H1 (cell line): ENCODE measurements around the gene LONRF2.

Experiments
- CTCF ChIP-seq, 3 experiments: IDR thresholded peaks; 1 replicate in 2 of 3; 2 replicates in 1 of 3; pipeline versions ENCODE4 v1.5.1 to v1.6.1; 2011; ENCODE audit warnings: low read length in 3 of 3, mild to moderate bottlenecking in 3 of 3, inconsistent platforms in 2 of 3, low read depth in 1 of 3, moderate library complexity in 1 of 3; ENCODE audit not compliant: insufficient read depth in 1 of 3; ENCODE audit errors: control extremely low read depth in 1 of 3
- EZH2 ChIP-seq: fragments of 200-600 bp; sonication (generic); IDR thresholded peaks from 2 replicates; pipeline ENCODE4 v1.7.1; 2012; ENCODE audit warnings: low read depth, mild to moderate bottlenecking, moderate library complexity, low read length, inconsistent platforms; ENCODE audit not compliant: severe bottlenecking
- HDAC2 ChIP-seq, 2 experiments: fragments of 300-600 bp in 1 of 2; sonication (generic) in 1 of 2; IDR thresholded peaks; 2 replicates each; pipeline ENCODE4 v1.6.1; 2011 to 2012; ENCODE audit warnings: low read depth in 2 of 2, low read length in 2 of 2, mild to moderate bottlenecking in 2 of 2, moderate library complexity in 2 of 2, borderline replicate concordance in 1 of 2, inconsistent platforms in 1 of 2
- JUN ChIP-seq: IDR thresholded peaks from 2 replicates; pipeline ENCODE4 v1.6.1; 2011; ENCODE audit warnings: low read depth, mild to moderate bottlenecking, improper control_type of control experiment, low read length
- POLR2AphosphoS5 ChIP-seq: IDR thresholded peaks from 2 replicates; pipeline ENCODE4 v1.6.1; 2011; ENCODE audit warnings: low read depth, low read length
- RAD21 ChIP-seq, 2 experiments: IDR thresholded peaks in 1 of 2; conservative IDR thresholded peaks in 1 of 2; 2 replicates each; pipeline ENCODE4 v1.6.1; 2011; ENCODE audit warnings: low read depth in 2 of 2, low read length in 2 of 2, improper control_type of control experiment in 1 of 2, inconsistent platforms in 1 of 2, mild to moderate bottlenecking in 1 of 2, moderate library complexity in 1 of 2
- TCF12 ChIP-seq: IDR thresholded peaks from 2 replicates; pipeline ENCODE4 v1.6.1; 2011; ENCODE audit warnings: low read depth, mild to moderate bottlenecking, low read length
- TF ChIP-seq, protein P1 (sequence below): IDR thresholded peaks from 2 replicates; pipeline ENCODE4 v1.6.1; 2012; ENCODE audit warnings: inconsistent platforms

DNA sequence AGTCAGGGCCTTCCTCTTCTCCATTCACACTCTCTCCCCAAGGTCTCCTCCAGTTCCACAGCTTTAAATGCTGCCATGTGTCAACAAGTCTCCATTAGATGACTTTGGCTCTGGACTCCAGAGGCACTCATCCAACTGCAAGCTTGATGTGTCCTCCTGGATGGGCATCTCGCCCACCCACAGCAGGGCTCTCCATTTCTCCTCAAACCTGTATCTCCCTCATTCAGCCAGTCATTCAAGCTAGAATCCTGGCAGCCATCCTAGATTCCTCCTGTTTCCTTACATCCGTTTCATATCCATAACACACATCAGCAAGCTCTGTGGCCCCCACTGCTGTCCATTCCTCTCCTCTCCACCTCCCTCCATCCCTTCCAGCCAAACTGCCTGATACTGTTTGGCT, 91.5 kb downstream of the LONRF2 start:
- no peak for TF ChIP-seq CTCF (IDR thresholded peaks at IDR 0.05; ENCODE audit: control extremely low read depth in 1 of 3, insufficient read depth in 1 of 3, low read depth in 1 of 3, low read length in 3 of 3)
- no peak for TF ChIP-seq EZH2
- TF ChIP-seq POLR2AphosphoS5 = no peak
- no peak for TF ChIP-seq RAD21 (IDR thresholded peaks at IDR 0.05 in 1 of 2, conservative IDR thresholded peaks at IDR 0.05 in 1 of 2; ENCODE audit: low read depth in 2 of 2, low read length in 2 of 2)
- TF ChIP-seq, protein P1, sequence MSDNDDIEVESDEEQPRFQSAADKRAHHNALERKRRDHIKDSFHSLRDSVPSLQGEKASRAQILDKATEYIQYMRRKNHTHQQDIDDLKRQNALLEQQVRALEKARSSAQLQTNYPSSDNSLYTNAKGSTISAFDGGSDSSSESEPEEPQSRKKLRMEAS = no peak
- TF ChIP-seq TCF12 = no peak
- no peak for TF ChIP-seq HDAC2 (IDR thresholded peaks at IDR 0.05; ENCODE audit: borderline replicate concordance in 1 of 2, low read depth in 2 of 2, low read length in 2 of 2)
- TF ChIP-seq JUN = no peak
